ENCODE data around the gene MED6. TPM values are rescaled to one million over a fixed set of nuclear protein-coding genes. Genes with fewer than 3 reads are reported as not detected.

The MED6 gene
- total RNA-seq, 4 donors from 2014 or later, result 19.1 to 37.1 (median 30.2) TPM

DNA sequence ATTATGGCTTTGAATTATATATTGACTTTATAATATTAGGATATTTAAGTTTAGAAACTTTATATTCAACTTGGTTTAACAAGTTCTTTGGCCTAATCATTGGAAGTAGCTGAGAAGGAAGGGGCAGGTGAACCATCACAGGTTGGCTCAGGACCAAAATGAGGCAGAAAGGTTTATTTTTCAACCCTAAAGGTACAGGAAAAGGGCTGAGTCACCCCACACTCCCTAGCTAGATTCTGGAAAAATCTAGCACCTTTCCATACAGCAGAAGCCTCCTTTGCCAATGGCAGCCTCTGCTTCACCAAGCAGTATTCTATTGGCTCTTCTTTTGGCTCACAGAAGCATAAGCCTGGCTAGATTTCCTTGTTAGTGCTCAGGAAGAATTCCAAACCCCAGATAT, 19.3 kb upstream of the MED6 start:
- no peak overlapping the region for H3K4me3 ChIP-seq
- H3K36me3 ChIP-seq, result no peaks in the 10 kb centered on the region
- DNase-seq, result no peak
- H3K4me1 ChIP-seq, result no peaks in the 10 kb centered on the region
- intact Hi-C loops (cut with DNase I), result loop anchor here (10.0 kb wide), 1 partner anchor 195 kb away; no protein-coding TSS in a partner anchor
- TF ChIP-seq, protein P1, sequence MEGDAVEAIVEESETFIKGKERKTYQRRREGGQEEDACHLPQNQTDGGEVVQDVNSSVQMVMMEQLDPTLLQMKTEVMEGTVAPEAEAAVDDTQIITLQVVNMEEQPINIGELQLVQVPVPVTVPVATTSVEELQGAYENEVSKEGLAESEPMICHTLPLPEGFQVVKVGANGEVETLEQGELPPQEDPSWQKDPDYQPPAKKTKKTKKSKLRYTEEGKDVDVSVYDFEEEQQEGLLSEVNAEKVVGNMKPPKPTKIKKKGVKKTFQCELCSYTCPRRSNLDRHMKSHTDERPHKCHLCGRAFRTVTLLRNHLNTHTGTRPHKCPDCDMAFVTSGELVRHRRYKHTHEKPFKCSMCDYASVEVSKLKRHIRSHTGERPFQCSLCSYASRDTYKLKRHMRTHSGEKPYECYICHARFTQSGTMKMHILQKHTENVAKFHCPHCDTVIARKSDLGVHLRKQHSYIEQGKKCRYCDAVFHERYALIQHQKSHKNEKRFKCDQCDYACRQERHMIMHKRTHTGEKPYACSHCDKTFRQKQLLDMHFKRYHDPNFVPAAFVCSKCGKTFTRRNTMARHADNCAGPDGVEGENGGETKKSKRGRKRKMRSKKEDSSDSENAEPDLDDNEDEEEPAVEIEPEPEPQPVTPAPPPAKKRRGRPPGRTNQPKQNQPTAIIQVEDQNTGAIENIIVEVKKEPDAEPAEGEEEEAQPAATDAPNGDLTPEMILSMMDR (IDR thresholded peaks at IDR 0.05), result no peak
- TF ChIP-seq POLR2A (IDR thresholded peaks at IDR 0.05), result no peak
- H3K27ac ChIP-seq, result no peak overlapping the region
- H3K9me3 ChIP-seq, result no peaks in the 10 kb centered on the region
- H3K27me3 ChIP-seq, result no peaks in the 10 kb centered on the region

DNA sequence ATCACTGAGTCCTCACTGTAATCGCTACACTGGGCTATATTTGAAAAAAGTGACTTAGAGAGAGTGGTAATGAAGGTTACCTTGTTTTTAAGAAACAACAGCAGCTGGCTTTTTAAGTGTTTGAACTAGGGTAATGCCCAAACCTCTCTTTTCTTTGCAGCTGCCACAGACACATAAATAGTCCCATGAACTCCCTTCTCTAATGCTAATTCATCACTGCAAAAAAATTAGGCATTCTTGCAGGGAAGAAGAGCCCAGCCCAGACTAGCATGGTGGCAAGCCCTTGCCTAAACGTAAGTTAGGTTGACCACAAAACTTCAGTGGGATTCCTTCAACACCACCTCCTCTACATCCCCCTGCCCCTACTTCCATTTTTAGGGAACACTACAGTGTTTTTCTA, 17.9 kb upstream of the MED6 start:
- 73 to 75% methylated on average over 2 of the region's 2 CpGs for WGBS, 2 donors
- intact Hi-C loops (cut with DNase I), result no loop called here

DNA sequence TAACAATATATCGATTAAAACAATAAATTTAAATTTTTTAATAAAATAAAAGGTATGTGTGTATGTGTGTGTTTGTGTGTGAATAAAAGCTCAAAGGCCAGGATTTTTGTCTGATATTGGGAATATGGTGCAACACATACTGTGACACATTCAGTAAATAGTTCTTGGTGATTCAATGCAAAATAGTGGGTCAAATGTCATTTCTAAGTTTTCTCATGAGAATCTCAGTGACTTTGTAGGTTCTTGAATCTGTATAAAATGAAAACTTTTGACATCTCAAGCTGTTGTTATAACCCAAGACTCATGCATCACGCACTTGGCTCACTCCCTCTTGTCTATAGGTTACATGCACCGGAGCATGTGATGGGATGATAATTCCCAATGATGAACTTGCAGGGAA, 16.2 kb upstream of the MED6 start:
- peaks cover 0 to 14% (median 0%) of the 10 kb centered on the region in 4 donors for H3K27me3 ChIP-seq
- H3K4me3 ChIP-seq, result no peak overlapping the region
- H3K27ac ChIP-seq, result no peak overlapping the region
- intact Hi-C loops (cut with DNase I), result no loop called here
- H3K9me3 ChIP-seq, result no peaks in the 10 kb centered on the region
- TF ChIP-seq POLR2A (IDR thresholded peaks at IDR 0.05), result no peak
- TF ChIP-seq, protein P1 (IDR thresholded peaks at IDR 0.05), result no peak
- WGBS, 2 donors, result 92% methylated on average over 3 of the region's 3 CpGs
- H3K4me1 ChIP-seq, result no peaks in the 10 kb centered on the region
- H3K36me3 ChIP-seq, result no peaks in the 10 kb centered on the region
- no peak for DNase-seq

More for the DNA sequence above, 17.9 kb upstream of the MED6 start:
- H3K27ac ChIP-seq, result no peak overlapping the region
- H3K36me3 ChIP-seq, result no peaks in the 10 kb centered on the region
- H3K9me3 ChIP-seq, result no peaks in the 10 kb centered on the region
- H3K4me3 ChIP-seq, result no peak overlapping the region
- no peak for TF ChIP-seq POLR2A (IDR thresholded peaks at IDR 0.05)
- TF ChIP-seq, protein P1 (IDR thresholded peaks at IDR 0.05), result no peak
- H3K4me1 ChIP-seq, result no peaks in the 10 kb centered on the region
- DNase-seq, result no peak
- H3K27me3 ChIP-seq, result peaks cover 0 to 13% (median 0%) of the 10 kb centered on the region in 4 donors

DNA sequence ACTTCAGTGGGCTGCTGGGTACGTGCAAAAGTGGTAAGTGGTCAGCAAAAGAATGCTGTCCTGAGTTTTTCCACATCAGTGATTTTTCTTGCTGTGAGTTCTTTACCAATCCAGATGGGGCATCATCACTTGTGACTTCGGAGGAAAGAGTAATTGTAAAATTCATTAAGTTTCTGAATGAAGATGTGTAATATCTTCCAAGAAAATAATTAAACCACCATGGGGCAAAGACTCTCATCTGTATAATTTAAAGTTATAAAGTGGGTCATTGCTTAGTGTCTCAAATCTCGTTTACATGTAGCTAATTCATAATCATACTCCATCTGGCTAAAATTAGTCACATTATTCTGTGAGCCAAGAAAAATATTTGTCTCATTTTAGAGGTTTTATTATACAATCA, 10.8 kb upstream of the MED6 start:
- Histone ChIP-seq H3K4me1 (no peaks in the 10 kb centered on the region), H3K27ac (no peak overlapping the region), H3K36me3 (no peaks in the 10 kb centered on the region), H3K9me3 (no peaks in the 10 kb centered on the region), H3K4me3 (no peak overlapping the region), H3K27me3 (peaks cover 0 to 54% (median 0%) of the 10 kb centered on the region in 4 donors)
- WGBS, 2 donors, result 43 to 60% methylated on average over 3 of the region's 3 CpGs
- no peak for TF ChIP-seq POLR2A (IDR thresholded peaks at IDR 0.05)
- TF ChIP-seq, protein P1 (IDR thresholded peaks at IDR 0.05), result no peak
- intact Hi-C loops (cut with DNase I), result no loop called here
- no peak for DNase-seq

DNA sequence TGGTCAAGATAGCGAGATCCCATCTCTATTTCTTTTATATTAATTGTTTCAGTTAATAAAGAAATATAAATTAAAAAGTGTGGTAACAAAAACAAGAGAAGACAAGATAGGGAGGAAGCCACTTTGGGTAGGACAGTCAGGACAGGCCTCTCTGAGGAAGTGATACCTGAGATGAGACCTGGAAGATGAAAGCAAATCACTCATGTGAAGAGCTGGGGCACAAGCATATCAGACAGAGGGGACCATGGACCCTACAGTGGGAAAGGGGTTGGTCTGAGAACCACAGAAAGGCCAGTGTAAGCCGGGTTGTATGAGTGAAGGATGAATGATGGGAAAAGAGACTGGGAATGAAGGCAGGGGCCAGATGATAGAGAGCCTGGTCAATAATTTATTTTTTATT, 1.8 kb upstream of the MED6 start:
- intact Hi-C loops (cut with DNase I), result no loop called here
- Histone ChIP-seq H3K4me3 (no peak overlapping the region), H3K4me1 (peaks cover 4 to 27% (median 11%) of the 10 kb centered on the region in 3 donors), H3K27me3 (peaks cover 0 to 17% (median 0%) of the 10 kb centered on the region in 4 donors), H3K27ac (no peak overlapping the region), H3K36me3 (peaks cover 0 to 9% (median 0%) of the 10 kb centered on the region in 3 donors), H3K9me3 (no peaks in the 10 kb centered on the region)
- no peak for TF ChIP-seq POLR2A (IDR thresholded peaks at IDR 0.05)
- TF ChIP-seq, protein P1 (IDR thresholded peaks at IDR 0.05), result no peak
- 75 to 89% methylated on average over 2 of the region's 2 CpGs for WGBS, 2 donors
- DNase-seq, result no peak

Measured in esophagus squamous epithelium (tissue), 5 donors.